SK-N-DZ (cell line): Measurements from ENCODE around the gene RAD21L1. TPM values are rescaled to one million over a fixed set of nuclear protein-coding genes. Genes with fewer than 3 reads are reported as not detected.

Experiments
- DNase-seq: peaks from one replicate; pipeline ENCODE4 v3.0.0-alpha.2; 2015; ENCODE audit warnings: low spot score
- polyA plus RNA-seq, 2 experiments: library from polyadenylated mRNA; depleted of rRNA; stranded (reverse); fragments of >200 nt; gene quantifications; 2 replicates each; pipeline ENCODE4 v1.2.3, GENCODE V29; 2014

Gene RAD21L1
- not detected in 2 replicates for polyA plus RNA-seq (2014; cell fraction: cytosol; rRNA removed)
- not detected in 2 replicates for polyA plus RNA-seq (2014; cell fraction: nucleus; rRNA removed)

DNA sequence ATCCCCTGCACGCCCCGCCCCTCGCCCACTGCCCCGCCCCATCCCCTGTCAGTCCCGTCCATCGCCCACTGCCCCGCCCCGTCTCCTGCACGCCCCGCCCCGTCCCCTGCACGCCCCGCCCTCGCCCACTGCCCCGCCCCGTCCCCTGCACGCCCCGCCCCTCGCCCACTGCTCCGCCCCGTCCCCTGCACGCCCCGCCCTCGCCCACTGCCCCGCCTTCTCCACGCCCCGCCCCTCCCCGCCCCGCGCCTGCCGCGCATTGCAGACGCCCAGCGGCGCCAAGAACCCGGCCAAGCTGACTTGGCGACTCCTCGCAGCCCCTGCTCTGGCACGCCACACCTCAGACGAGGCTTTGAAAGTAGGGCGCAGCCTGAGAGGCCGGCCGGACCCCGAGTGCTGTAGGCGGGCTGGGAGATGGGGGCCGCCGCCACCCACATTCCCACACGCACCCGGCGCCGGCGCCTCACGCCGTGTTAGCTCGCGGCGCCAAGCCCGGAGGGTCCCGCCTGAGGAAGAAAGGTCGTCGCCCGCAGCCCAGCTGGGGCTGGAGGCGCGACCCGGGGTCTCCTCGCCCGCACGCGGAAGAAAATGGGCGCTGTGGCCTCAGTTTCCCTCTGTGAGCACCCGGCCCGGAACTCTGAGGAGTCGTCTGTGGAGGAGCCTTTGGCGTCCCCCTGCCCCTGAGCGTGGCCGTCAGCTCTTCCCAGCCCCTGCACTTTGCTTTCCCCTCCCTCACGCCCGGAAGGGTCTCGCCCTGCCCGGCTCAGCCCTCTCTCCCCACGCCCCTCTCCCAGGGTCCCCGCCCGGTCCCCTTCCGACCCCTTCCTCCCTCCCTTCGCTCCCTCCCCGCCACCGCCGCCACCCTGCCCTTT is at the start of gene RAD21L1:
RAD21L1 (plus strand) TSS at position 262 of the 872 bp plus-strand sequence. CDS start 2,410 bp downstream, outside the sequence.
- DNase-seq = peak; percentile 74

- peak; percentile 28 for DNase-seq
These were observed 48.2 kb upstream of the RAD21L1 start for GRCh38 chr20:1177680-1178079.

- DNase-seq = no peak
These were observed 47.7 kb upstream of the RAD21L1 start for GRCh38 chr20:1178103-1178502.

- no peak for DNase-seq
These were observed 47.2 kb upstream of the RAD21L1 start for GRCh38 chr20:1178623-1179022.

GRCh38 chr20:1180949-1181348 is 44.9 kb upstream of the RAD21L1 start:
- no peak for DNase-seq

DNA sequence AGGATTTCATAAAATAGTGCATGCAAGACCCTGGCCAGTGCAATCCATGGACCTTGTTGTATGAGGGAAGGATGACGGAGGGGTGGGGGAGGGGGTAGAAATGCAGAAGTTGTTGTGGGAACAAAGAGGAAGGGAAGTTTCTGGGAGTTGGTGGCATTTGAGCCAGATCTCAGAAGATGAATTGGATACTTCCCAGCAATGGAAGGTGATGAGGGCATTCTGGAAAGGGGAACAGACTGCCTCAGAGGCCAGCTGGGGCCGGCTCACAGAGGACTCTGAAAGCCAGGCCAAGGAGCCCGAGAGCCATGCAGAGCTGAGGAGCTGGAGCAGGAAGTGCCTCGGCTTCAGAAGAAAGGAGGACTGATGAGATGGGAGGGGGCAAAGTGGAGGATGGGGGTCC is 43.7 kb upstream of the RAD21L1 start:
- DNase-seq = no peak

- DNase-seq = no peak
These were observed 42.7 kb upstream of the RAD21L1 start for GRCh38 chr20:1183153-1183552.

DNA sequence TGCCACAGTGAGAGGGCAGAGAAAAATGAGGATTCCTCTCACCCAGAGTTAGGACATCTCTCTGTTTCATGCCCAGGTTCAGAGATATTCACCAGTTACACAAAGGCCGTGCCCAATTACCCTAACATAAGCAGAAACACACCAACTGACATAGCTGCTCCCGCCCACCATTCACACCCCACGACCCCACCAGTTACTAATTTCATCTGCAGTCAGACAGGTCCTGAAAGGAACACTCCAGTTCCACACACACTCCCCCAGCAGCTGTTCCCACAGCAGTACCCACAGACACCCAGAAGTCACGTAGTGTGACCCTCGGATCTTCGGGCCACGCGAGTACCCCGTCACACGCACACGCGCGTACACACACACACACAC is 41.6 kb upstream of the RAD21L1 start:
- no peak for DNase-seq

DNA sequence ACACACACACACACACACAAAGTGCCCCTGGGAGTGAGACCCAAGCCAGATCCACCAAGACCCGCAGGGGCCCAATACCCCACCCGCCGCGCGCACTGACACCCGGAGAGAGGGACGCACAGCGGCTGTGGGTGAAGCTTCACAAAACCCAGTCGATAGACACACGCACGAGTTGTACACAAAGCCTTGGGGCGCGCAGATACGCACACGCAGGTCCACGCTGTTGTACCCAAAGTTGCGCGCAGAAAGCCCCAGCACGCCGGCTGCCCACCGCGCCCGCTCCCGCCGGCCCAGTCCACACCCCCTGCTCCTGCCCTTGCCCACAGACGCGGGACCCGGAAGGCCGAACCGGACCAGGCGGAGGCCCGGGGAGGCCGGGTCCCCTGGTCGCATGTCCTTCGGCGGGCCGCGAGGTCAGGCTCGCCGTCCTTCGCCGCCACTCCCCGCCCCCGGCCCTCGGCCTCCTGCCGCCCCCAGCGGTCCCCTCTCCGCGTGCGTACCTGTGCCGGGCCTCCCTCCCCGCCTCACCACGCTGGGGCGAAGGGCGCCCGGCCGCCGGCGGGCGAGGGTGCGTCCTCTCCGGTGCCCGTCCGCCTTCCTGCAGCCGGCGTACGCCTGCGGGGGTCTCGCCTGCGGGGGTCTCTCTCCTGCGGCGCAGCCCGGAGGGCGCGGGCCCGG is 41.1 kb upstream of the RAD21L1 start, which contains the start of gene TMEM74B:
TMEM74B (minus strand) TSS at position 344 of the 678 bp plus-strand sequence. CDS start 1,180 bp downstream, outside the sequence.
- no peak for DNase-seq

GRCh38 chr20:1185316-1185741 is 40.5 kb upstream of the RAD21L1 start:
- peak; percentile 24 for DNase-seq

GRCh38 chr20:1185790-1186334 is 40.0 kb upstream of the RAD21L1 start:
- DNase-seq = peak; percentile 75

DNA sequence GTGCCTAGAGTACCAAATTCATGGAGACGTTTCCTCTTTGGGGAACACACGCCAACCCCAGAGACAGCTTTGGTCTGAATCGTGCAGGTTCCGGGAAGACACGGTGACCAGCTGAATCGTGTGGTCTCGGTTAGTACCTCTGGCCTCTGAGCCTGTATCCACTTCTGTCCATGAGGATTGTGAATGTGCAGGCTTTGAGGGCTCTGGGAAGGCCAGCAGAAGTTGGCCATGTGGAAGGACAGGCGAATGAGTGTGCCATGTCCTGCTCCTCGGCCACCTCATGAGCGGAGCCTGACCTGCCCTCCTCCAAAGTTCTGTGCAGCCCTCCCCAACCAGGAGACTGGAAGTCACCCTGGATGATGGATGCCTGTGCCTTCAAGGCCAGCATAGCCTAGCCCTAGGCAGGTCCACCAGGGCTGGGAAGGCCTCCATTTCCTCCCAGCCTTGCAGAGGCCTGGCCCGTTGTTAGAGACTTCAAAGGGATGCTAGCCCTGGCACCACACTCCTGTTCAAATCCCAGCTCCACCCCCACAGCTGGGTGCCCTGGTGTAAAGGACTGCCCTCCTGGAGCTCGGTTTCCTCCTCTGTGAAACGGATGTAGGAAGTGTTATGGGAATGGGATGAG is 39.4 kb upstream of the RAD21L1 start:
- no peak for DNase-seq

GRCh38 chr20:1187605-1188171 is 38.2 kb upstream of the RAD21L1 start:
- no peak for DNase-seq

- DNase-seq = no peak
These were observed 37.5 kb upstream of the RAD21L1 start for GRCh38 chr20:1188347-1188746.

DNA sequence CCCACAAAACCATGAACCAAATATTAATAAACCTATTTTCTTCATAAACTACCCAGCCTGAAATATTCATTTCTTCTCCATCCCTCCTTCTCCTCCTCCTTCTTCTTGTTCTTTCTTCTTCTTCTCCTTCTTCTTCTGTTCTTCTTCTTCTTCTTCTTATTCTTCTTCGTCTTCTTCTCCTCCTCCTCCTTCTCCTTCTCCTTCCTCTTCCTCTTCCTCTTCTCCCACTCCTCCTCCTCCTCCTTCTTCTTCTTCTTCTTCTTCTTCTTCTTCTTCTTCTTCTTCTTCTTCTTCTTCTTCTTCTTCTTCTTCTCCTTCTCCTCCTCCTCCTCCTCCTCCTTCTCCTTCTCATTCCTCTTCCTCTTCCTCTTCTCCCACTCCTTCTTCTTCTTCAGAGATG is 36.0 kb upstream of the RAD21L1 start:
- DNase-seq = no peak

GRCh38 chr20:1190847-1191246 is 35.0 kb upstream of the RAD21L1 start:
- DNase-seq = no peak

DNA sequence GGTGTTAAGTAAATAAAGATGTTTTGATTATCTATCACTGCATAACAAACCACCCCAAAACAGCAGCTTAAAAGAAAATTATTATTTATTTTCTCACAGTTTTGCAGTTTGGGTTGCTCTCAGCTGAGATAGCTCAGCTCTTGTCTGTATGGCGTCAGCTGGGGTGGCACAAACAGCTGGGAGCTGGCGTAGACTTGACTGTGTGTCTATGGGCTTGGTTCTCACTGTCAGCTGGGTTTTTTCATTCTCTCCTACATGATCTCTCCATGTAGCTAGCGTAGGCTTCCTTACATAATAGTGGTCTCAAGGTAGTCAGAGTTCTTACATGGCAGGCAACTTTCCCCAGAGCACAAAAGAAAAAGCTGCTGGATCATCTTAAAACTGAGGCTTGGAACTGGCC is 34.5 kb upstream of the RAD21L1 start:
- DNase-seq = no peak

DNA sequence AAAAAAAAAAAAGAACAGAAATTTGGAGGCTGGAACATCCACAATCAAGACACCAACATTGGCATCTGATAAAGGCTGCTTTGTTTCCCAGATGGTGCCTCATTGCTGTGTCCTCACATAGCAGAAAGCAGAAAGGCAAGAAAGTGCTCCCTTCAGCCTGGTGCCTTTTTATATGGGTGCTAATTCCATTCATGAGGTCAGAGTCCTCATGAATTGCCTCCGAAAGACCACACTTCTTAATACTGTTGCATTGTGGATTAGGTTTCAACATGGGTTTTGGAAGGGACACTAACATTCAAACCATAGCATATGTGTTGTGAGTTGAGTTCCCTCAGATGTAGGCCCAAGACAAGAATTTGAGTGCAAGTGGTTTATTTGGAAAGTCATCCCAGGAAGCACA is 30.6 kb upstream of the RAD21L1 start:
- DNase-seq = no peak

GRCh38 chr20:1196634-1197033 is 29.2 kb upstream of the RAD21L1 start:
- no peak for DNase-seq

GRCh38 chr20:1197801-1198200 is 28.0 kb upstream of the RAD21L1 start:
- no peak for DNase-seq

GRCh38 chr20:1198751-1199150 is 27.1 kb upstream of the RAD21L1 start:
- no peak for DNase-seq
